Measurements from ENCODE around the gene HP1BP3. TPM values are rescaled to one million over a fixed set of nuclear protein-coding genes. Genes with fewer than 3 reads are reported as not detected.

HP1BP3 gene
- total RNA-seq, 1 experiment from 2014 or later, result 207 TPM

DNA sequence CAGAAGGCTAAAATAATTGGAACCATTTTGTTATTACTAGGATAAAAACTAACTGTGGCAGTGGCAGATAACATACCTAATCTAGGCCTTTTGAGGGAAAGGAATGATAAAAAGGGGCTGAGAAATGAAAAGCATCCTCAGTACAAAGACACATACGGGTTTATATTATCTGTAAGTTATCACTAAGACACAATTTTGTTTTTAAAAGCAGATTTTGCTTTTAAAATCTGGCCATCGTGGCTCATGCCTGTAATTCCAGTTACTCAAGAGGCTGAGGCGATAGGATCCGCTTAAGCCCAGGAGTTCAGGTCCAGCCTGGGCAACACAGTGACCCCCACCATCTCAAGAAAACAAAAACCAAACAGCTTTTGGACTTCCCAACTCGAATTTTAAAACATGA is 24.8 kb upstream of the HP1BP3 start:
- DNase-seq (ENCODE audit: low read depth, low spot score), result no peak
- Histone ChIP-seq H4K20me1 (ENCODE audit: insufficient read depth) (no peaks in the 10 kb centered on the region), H3K27me3 (ENCODE audit: insufficient read depth, low read length) (no peaks in the 10 kb centered on the region), H2AFZ (ENCODE audit: low read depth, low read length, poor library complexity, severe bottlenecking) (no peak overlapping the region), H3K79me2 (ENCODE audit: insufficient read depth, low read length) (no peaks in the 10 kb centered on the region), H3K9me3 (ENCODE audit: control insufficient read depth in 1 of 2, insufficient read depth in 1 of 2, low read depth in 1 of 2, low read length in 2 of 2) (no peaks in the 10 kb centered on the region), H3K27ac (ENCODE audit: low read depth, low read length) (no peak overlapping the region), H3K4me1 (ENCODE audit: control insufficient read depth in 1 of 2, insufficient read depth in 2 of 2, low read length in 2 of 2) (no peaks in the 10 kb centered on the region), H3K4me3 (replicated peaks in 1 of 2; ENCODE audit: low read depth in 1 of 2, low read length in 2 of 2) (no peak overlapping the region), H3K9me2 (ENCODE audit: insufficient read depth) (no peaks in the 10 kb centered on the region), H3K4me2 (ENCODE audit: low read length) (no peak overlapping the region), H3K36me3 (ENCODE audit: control insufficient read depth in 1 of 2, insufficient read depth in 2 of 2, low read length in 2 of 2) (peaks cover 0 to 4% of the 10 kb centered on the region in 2 experiments; a peak in 1 of 4 replicates), H3K9ac (ENCODE audit: low read length) (no peak overlapping the region)
- ATAC-seq, result no peak
- ChIA-PET RAD21 (ENCODE audit: low non-redundant PET in 1 of 2, low total read pairs in 2 of 2, uncharacterized antibody in 2 of 2, unreplicated experiment in 2 of 2) (no interaction called here), POLR2A (no interaction called here), CTCF (no interaction called here)
- no TSS peak for BruUV-seq (replicated peaks)
- intact Hi-C loops (cut with micrococcal nuclease), result no loop called here
- no peak for TF ChIP-seq FOSL1 (IDR thresholded peaks at IDR 0.05; ENCODE audit: low read depth)
- TF ChIP-seq ZFX (IDR thresholded peaks at IDR 0.05), result no peak
- no peak for TF ChIP-seq TCF7L2 (IDR thresholded peaks at IDR 0.05; ENCODE audit: borderline replicate concordance, extremely low read depth, insufficient read depth, insufficient read length)
- TF ChIP-seq, protein P1, sequence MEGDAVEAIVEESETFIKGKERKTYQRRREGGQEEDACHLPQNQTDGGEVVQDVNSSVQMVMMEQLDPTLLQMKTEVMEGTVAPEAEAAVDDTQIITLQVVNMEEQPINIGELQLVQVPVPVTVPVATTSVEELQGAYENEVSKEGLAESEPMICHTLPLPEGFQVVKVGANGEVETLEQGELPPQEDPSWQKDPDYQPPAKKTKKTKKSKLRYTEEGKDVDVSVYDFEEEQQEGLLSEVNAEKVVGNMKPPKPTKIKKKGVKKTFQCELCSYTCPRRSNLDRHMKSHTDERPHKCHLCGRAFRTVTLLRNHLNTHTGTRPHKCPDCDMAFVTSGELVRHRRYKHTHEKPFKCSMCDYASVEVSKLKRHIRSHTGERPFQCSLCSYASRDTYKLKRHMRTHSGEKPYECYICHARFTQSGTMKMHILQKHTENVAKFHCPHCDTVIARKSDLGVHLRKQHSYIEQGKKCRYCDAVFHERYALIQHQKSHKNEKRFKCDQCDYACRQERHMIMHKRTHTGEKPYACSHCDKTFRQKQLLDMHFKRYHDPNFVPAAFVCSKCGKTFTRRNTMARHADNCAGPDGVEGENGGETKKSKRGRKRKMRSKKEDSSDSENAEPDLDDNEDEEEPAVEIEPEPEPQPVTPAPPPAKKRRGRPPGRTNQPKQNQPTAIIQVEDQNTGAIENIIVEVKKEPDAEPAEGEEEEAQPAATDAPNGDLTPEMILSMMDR (IDR thresholded peaks at IDR 0.05 in 2 of 3, conservative IDR thresholded peaks at IDR 0.05 in 1 of 3; ENCODE audit: borderline replicate concordance in 1 of 3, insufficient read depth in 1 of 3, low read depth in 2 of 3, low read length in 2 of 3), result no peak
- no peak for TF ChIP-seq EGR1 (IDR thresholded peaks at IDR 0.05; ENCODE audit: low read depth)
- TF ChIP-seq ELF1 (IDR thresholded peaks at IDR 0.05; ENCODE audit: borderline replicate concordance, low read depth), result no peak
- TF ChIP-seq EZH2phosphoT487 (IDR thresholded peaks at IDR 0.05; ENCODE audit: borderline replicate concordance), result no peak
- no peak for TF ChIP-seq SIN3A (IDR thresholded peaks at IDR 0.05; ENCODE audit: low read depth)
- TF ChIP-seq, protein P2, sequence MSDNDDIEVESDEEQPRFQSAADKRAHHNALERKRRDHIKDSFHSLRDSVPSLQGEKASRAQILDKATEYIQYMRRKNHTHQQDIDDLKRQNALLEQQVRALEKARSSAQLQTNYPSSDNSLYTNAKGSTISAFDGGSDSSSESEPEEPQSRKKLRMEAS (IDR thresholded peaks at IDR 0.05), result no peak
- TF ChIP-seq YY1 (IDR thresholded peaks at IDR 0.05; ENCODE audit: extremely low read depth, insufficient replicate concordance, low read depth, low read length), result no peak
- TF ChIP-seq SRF (IDR thresholded peaks at IDR 0.05; ENCODE audit: low read depth), result no peak
- TF ChIP-seq, protein P3, sequence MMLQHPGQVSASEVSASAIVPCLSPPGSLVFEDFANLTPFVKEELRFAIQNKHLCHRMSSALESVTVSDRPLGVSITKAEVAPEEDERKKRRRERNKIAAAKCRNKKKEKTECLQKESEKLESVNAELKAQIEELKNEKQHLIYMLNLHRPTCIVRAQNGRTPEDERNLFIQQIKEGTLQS (IDR thresholded peaks at IDR 0.05), result no peak
- no peak for TF ChIP-seq ZNF274 (IDR thresholded peaks at IDR 0.05; ENCODE audit: low read depth, low read length)
- TF ChIP-seq RAD21 (IDR thresholded peaks at IDR 0.05; ENCODE audit: low read depth), result no peak
- TF ChIP-seq POLR2A (IDR thresholded peaks at IDR 0.05; ENCODE audit: borderline replicate concordance, extremely low read depth, insufficient read depth, insufficient read length), result no peak
- TF ChIP-seq SP1 (IDR thresholded peaks at IDR 0.05; ENCODE audit: low read depth), result no peak
- TF ChIP-seq, protein P4, sequence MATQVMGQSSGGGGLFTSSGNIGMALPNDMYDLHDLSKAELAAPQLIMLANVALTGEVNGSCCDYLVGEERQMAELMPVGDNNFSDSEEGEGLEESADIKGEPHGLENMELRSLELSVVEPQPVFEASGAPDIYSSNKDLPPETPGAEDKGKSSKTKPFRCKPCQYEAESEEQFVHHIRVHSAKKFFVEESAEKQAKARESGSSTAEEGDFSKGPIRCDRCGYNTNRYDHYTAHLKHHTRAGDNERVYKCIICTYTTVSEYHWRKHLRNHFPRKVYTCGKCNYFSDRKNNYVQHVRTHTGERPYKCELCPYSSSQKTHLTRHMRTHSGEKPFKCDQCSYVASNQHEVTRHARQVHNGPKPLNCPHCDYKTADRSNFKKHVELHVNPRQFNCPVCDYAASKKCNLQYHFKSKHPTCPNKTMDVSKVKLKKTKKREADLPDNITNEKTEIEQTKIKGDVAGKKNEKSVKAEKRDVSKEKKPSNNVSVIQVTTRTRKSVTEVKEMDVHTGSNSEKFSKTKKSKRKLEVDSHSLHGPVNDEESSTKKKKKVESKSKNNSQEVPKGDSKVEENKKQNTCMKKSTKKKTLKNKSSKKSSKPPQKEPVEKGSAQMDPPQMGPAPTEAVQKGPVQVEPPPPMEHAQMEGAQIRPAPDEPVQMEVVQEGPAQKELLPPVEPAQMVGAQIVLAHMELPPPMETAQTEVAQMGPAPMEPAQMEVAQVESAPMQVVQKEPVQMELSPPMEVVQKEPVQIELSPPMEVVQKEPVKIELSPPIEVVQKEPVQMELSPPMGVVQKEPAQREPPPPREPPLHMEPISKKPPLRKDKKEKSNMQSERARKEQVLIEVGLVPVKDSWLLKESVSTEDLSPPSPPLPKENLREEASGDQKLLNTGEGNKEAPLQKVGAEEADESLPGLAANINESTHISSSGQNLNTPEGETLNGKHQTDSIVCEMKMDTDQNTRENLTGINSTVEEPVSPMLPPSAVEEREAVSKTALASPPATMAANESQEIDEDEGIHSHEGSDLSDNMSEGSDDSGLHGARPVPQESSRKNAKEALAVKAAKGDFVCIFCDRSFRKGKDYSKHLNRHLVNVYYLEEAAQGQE (IDR thresholded peaks at IDR 0.05; ENCODE audit: low read depth), result no peak

Measured in HCT116 (cell line).